HepG2 (cell line): ENCODE data around the gene SPP1. TPM values are rescaled to one million over a fixed set of nuclear protein-coding genes. Genes with fewer than 3 reads are reported as not detected.

Source experiments
- ATAC-seq: fragments of 200-7000 bp; cut with Tn5 transposase; 3 replicates; pipeline ENCODE4 v1.9.1; 2020; ENCODE audit warnings: mild to moderate bottlenecking, moderate library complexity
- BruUV-seq: library from RNA; stranded (reverse); fragments of 400-500 nt; replicated peaks from 2 replicates; lab custom pipeline; 2021; lab: Mats Ljungman, UMichigan
- CTCF ChIA-PET: fragments of 300-600 bp; formaldehyde crosslinking; extraction: SDS; loops from one replicate; lab custom pipeline; 2021; ENCODE audit warnings: low total read pairs, inconsistent platforms, low intra/inter-chr PET ratio; lab: Yijun Ruan, JAX
- POLR2A ChIA-PET: fragments of 350-600 bp; sonication (Branson Sonifier 250); formaldehyde crosslinking; loops from one replicate; lab custom pipeline; 2020; ENCODE audit warnings: antibody characterized with exemption, inconsistent platforms; lab: Yijun Ruan, JAX
- DNase-seq: peaks from one replicate; pipeline ENCODE4 v3.0.0-alpha.2; 2015; ENCODE audit warnings: low spot score
- FAIRE-seq: peaks from 3 replicates; lab custom pipeline; 2011; peaks lifted over from hg19 to GRCh38; lab: Jason Lieb, UNC
- H2AFZ ChIP-seq: one replicate; pipeline ENCODE4 v1.6.1; 2011; ENCODE audit warnings: low read length, inconsistent platforms
- H3K27ac ChIP-seq: fragments of 300-600 bp; 3 replicates; pipeline ENCODE4 v1.8.0; 2011; ENCODE audit warnings: mixed run types, mild to moderate bottlenecking, mixed read lengths, low read length, inconsistent platforms; ENCODE audit not compliant: insufficient read depth; ENCODE audit errors: extremely low read length
- H3K27me3 ChIP-seq, 2 experiments: fragments of 200-600 bp in 1 of 2; 2 replicates in 1 of 2; 3 replicates in 1 of 2; pipeline versions ENCODE4 v1.6.0 to v1.8.0; 2011; ENCODE audit warnings: low read length in 2 of 2, mild to moderate bottlenecking in 2 of 2, moderate library complexity in 2 of 2, inconsistent platforms in 1 of 2; ENCODE audit not compliant: insufficient read depth in 2 of 2, control insufficient read depth in 1 of 2
- H3K36me3 ChIP-seq, 2 experiments: fragments of 200-600 bp in 1 of 2; replicated peaks in 1 of 2; 2 replicates in 1 of 2; 3 replicates in 1 of 2; pipeline versions ENCODE4 v1.5.1 to v1.8.0; 2011; ENCODE audit warnings: low read length in 2 of 2, inconsistent platforms in 1 of 2; ENCODE audit not compliant: insufficient read depth in 2 of 2, control insufficient read depth in 1 of 2
- H3K4me1 ChIP-seq: 2 replicates; pipeline ENCODE4 v1.5.1; 2012; ENCODE audit warnings: low read length, inconsistent platforms; ENCODE audit not compliant: insufficient read depth
- H3K4me2 ChIP-seq: 2 replicates; pipeline ENCODE4 v1.6.0; 2011; ENCODE audit warnings: low read depth, low read length, inconsistent platforms
- H3K4me3 ChIP-seq, 3 experiments: fragments of 200-600 bp in 1 of 3; sonication (generic), shearing (Covaris generic) in 1 of 3; replicated peaks in 1 of 3; 2 replicates each; pipeline ENCODE4 v1.5.1; 2011 to 2016; ENCODE audit warnings: low read length in 3 of 3, inconsistent platforms in 2 of 3, low read depth in 2 of 3, mild to moderate bottlenecking in 2 of 3, control low read depth in 1 of 3, mixed read lengths in 1 of 3; ENCODE audit not compliant: insufficient read depth in 1 of 3
- H3K79me2 ChIP-seq: one replicate; pipeline ENCODE4 v1.6.1; 2011; ENCODE audit warnings: low read length, inconsistent platforms; ENCODE audit not compliant: insufficient read depth
- H3K9ac ChIP-seq: 2 replicates; pipeline ENCODE4 v1.6.0; 2011; ENCODE audit warnings: mild to moderate bottlenecking, low read depth, low read length, inconsistent platforms; ENCODE audit not compliant: insufficient read depth
- H3K9me3 ChIP-seq: 2 replicates; pipeline ENCODE4 v1.5.1; 2012; ENCODE audit warnings: mild to moderate bottlenecking, low read length
- H4K20me1 ChIP-seq: 2 replicates; pipeline ENCODE4 v1.6.0; 2011; ENCODE audit warnings: inconsistent platforms, mild to moderate bottlenecking, low read length, moderate library complexity; ENCODE audit not compliant: insufficient read depth
- CENPX ChIP-seq: sonication (generic); formaldehyde crosslinking; IDR thresholded peaks from 2 replicates; pipeline ENCODE4 v1.9.0; 2021; ENCODE audit warnings: mild to moderate bottlenecking, missing genetic modification reagents, moderate library complexity
- HDAC6 ChIP-seq: fragments of 200-600 bp; sonication (generic); IDR thresholded peaks from 2 replicates; pipeline ENCODE4 v1.7.0; 2017; ENCODE audit warnings: mild to moderate bottlenecking, antibody characterized with exemption, low read length, low read depth
- HNRNPH1 ChIP-seq: fragments of 200-400 bp; formaldehyde crosslinking; optimal IDR thresholded peaks from 2 replicates; pipeline ENCODE3; 2017; ENCODE audit warnings: mild to moderate bottlenecking, low read depth, low read length
- KLF13 ChIP-seq: sonication (generic); formaldehyde crosslinking; IDR thresholded peaks from 2 replicates; pipeline ENCODE4 v1.4.0; 2020; ENCODE audit warnings: mild to moderate bottlenecking, missing genetic modification reagents
- MLLT10 ChIP-seq: sonication (generic); formaldehyde crosslinking; IDR thresholded peaks from 2 replicates; pipeline ENCODE4 v1.4.0; 2020; ENCODE audit warnings: missing genetic modification reagents
- POLR2G ChIP-seq: fragments of 200-400 bp; formaldehyde crosslinking; IDR thresholded peaks from 2 replicates; pipeline ENCODE4 v1.6.1; 2018; ENCODE audit warnings: mild to moderate bottlenecking, low read depth, low read length, moderate library complexity
- RARG ChIP-seq: sonication (generic); formaldehyde crosslinking; IDR thresholded peaks from 2 replicates; pipeline ENCODE4 v1.4.0; 2020; ENCODE audit warnings: low read depth, mild to moderate bottlenecking, missing genetic modification reagents
- ZKSCAN5 ChIP-seq: sonication (generic); formaldehyde crosslinking; IDR thresholded peaks from 2 replicates; pipeline ENCODE4 v1.5.1; 2020; ENCODE audit warnings: mild to moderate bottlenecking, missing genetic modification reagents
- ZNF546 ChIP-seq: sonication (generic); formaldehyde crosslinking; conservative IDR thresholded peaks from 2 replicates; pipeline ENCODE4 v1.8.1; 2023; ENCODE audit warnings: mild to moderate bottlenecking, missing genetic modification reagents
- ZNF570 ChIP-seq: sonication (generic); formaldehyde crosslinking; IDR thresholded peaks from 2 replicates; pipeline ENCODE4 v1.4.0; 2020; ENCODE audit warnings: mild to moderate bottlenecking, missing genetic modification reagents, borderline replicate concordance
- ZNF83 ChIP-seq: sonication (generic); formaldehyde crosslinking; IDR thresholded peaks from 2 replicates; pipeline ENCODE4 v1.4.0; 2020; ENCODE audit warnings: missing genetic modification reagents, mild to moderate bottlenecking, borderline replicate concordance
- ZSCAN12 ChIP-seq: sonication (generic); formaldehyde crosslinking; IDR thresholded peaks from 2 replicates; pipeline ENCODE4 v1.9.0; 2021; ENCODE audit warnings: mild to moderate bottlenecking, missing genetic modification reagents
- WGBS: methylation state at CpG from one replicate; pipeline ENCODE4 v1.1.6; 2017; ENCODE audit warnings: low lambda C conversion rate; 5-methylcytosine and 5-hydroxymethylcytosine counted together
- in situ Hi-C: cut with HindIII; loops from 2 replicates; pipeline ENCODE4 v1.10.0; 2017; ENCODE audit warnings: low pct_unique_long_range_greater_than_20kb; ENCODE audit not compliant: extremely low pct_ligation_motif_present
- intact Hi-C: fragments of 100-400 bp; cut with micrococcal nuclease; formaldehyde crosslinking; loops from one replicate; pipeline ENCODE4 v1.10.0; 2022; ENCODE audit not compliant: unreplicated experiment
- polyA plus RNA-seq, 8 experiments: library from polyadenylated mRNA; depleted of rRNA in 3 of 8; stranded (reverse) in 7 of 8; unstranded in 1 of 8; fragments of >200 nt; fragmentation: Illumina TruSeq in 4 of 8; extraction: Trizol in 4 of 8; gene quantifications; 2 replicates each; pipeline versions ENCODE4 v1.2.1 to v1.2.3, GENCODE V29; 2011 to 2016; ENCODE audit warnings: low read depth in 4 of 8, missing spikeins in 1 of 8, mixed read lengths in 1 of 8; ENCODE audit not compliant: insufficient read depth in 1 of 8
- total RNA-seq, 5 experiments: library from RNA; depleted of rRNA; stranded (reverse); fragments of >200 nt; fragmentation: Illumina TruSeq; extraction: Trizol; gene quantifications; 2 replicates each; pipeline ENCODE4 v1.2.3, GENCODE V29; 2016; ENCODE audit warnings: low read depth in 1 of 5
- TF ChIP-seq, protein P1 (sequence below): sonication (generic); formaldehyde crosslinking; IDR thresholded peaks from 2 replicates; pipeline ENCODE4 v1.4.0; 2020; ENCODE audit warnings: mild to moderate bottlenecking, missing genetic modification reagents
- TF ChIP-seq, protein P2 (sequence below): sonication (generic); formaldehyde crosslinking; IDR thresholded peaks from 2 replicates; pipeline ENCODE4 v1.5.1; 2020; ENCODE audit warnings: missing genetic modification reagents, mild to moderate bottlenecking, borderline replicate concordance

SPP1 gene
- total and polyA plus RNA-seq, 2 of the 13 experiments (the other 11 are each of a cell fraction or from before 2014, with no cell fraction given) = 682 to 788 TPM

GRCh38 chr4:87967193-87967592, 8.3 kb upstream of the SPP1 start (continued):
- no peak for TF ChIP-seq ZKSCAN5
- no peak for TF ChIP-seq POLR2G
- no peak for TF ChIP-seq ZNF570 (CRISPR knock-in tag)
- TF ChIP-seq, protein P1, sequence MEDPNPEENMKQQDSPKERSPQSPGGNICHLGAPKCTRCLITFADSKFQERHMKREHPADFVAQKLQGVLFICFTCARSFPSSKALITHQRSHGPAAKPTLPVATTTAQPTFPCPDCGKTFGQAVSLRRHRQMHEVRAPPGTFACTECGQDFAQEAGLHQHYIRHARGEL (CRISPR knock-in tag) = no peak
- TF ChIP-seq, protein P2, sequence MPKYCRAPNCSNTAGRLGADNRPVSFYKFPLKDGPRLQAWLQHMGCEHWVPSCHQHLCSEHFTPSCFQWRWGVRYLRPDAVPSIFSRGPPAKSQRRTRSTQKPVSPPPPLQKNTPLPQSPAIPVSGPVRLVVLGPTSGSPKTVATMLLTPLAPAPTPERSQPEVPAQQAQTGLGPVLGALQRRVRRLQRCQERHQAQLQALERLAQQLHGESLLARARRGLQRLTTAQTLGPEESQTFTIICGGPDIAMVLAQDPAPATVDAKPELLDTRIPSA (CRISPR knock-in tag) = no peak
- TF ChIP-seq MLLT10 (CRISPR knock-in tag) = no peak
- no peak for TF ChIP-seq CENPX (CRISPR knock-in tag)

DNA sequence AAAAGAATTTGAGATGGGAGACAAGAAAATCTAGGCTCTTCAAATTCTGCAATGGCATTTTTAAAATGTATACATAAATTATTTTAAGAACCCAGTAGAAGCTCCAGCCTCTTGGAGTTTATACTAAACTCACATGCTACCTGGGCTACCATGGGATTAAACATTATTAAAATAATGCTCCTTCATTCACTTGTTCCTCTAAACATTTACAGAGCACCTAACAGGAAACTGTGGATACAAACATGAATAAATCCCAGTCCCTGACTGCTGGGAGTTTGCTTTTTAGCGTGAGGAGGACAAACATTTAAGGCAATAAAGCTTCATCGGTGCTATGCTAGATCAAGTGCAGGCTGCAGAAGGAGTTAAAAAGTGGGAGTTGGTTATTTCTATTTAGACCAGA, 5.4 kb upstream of the SPP1 start:
- intact Hi-C loops (no loop called here), in situ Hi-C loops (no loop called here)
- Histone ChIP-seq H4K20me1 (no peaks in the 10 kb centered on the region), H3K4me3 (no peak overlapping the region), H2AFZ (no peak overlapping the region), H3K36me3 (no peaks in the 10 kb centered on the region), H3K27me3 (no peaks in the 10 kb centered on the region), H3K4me2 (no peak overlapping the region), H3K9ac (no peak overlapping the region), H3K79me2 (no peaks in the 10 kb centered on the region), H3K9me3 (no peaks in the 10 kb centered on the region), H3K4me1 (peaks cover 38% of the 10 kb centered on the region), H3K27ac (no peak overlapping the region)
- FAIRE-seq (no peak), DNase-seq (no peak), ATAC-seq (no peak)
- POLR2A ChIA-PET = no interaction called here
- 94% methylated on average over 2 of the region's 2 CpGs for WGBS
- no TSS peak for BruUV-seq
- TF ChIP-seq ZNF83 (no peak), KLF13 (CRISPR knock-in tag) (no peak), ZNF546 (CRISPR knock-in tag) (no peak), RARG (CRISPR knock-in tag) (no peak), ZSCAN12 (CRISPR knock-in tag) (no peak), HNRNPH1 (no peak), HDAC6 (no peak)
- CTCF ChIA-PET = no interaction called here
